ENCODE results near the gene SYNE2. TPM values are rescaled to one million over a fixed set of nuclear protein-coding genes. Genes with fewer than 3 reads are reported as not detected.

SYNE2 gene
- total RNA-seq, 1 donor from 2014 or later, result 36.6 TPM

- no peak for DNase-seq (ENCODE audit: low read depth)
- no peak for TF ChIP-seq CTCF (IDR thresholded peaks at IDR 0.05; ENCODE audit: insufficient read depth, low read length, severe bottlenecking)
- no peak for FAIRE-seq
These were observed 58.0 kb downstream of the SYNE2 start for GRCh38 chr14:63910583-63911363.

GRCh38 chr14:63911404-63911803 is 58.6 kb downstream of the SYNE2 start:
- no peak overlapping the region for H3K4me3 ChIP-seq (ENCODE audit: low read depth, low read length)
- no peaks in the 10 kb centered on the region for H3K36me3 ChIP-seq (ENCODE audit: control insufficient read depth, insufficient read depth, low read length)
- TF ChIP-seq CTCF (IDR thresholded peaks at IDR 0.05; ENCODE audit: insufficient read depth, low read length, severe bottlenecking), result no peak
- DNase-seq (ENCODE audit: low read depth), result no peak
- no peaks in the 10 kb centered on the region for H3K27me3 ChIP-seq (ENCODE audit: control insufficient read depth, insufficient read depth, low read length)
- no peak for FAIRE-seq

More at GRCh38 chr14:63910583-63911363, 58.0 kb downstream of the SYNE2 start:
- Histone ChIP-seq H3K36me3 (ENCODE audit: control insufficient read depth, insufficient read depth, low read length) (no peaks in the 10 kb centered on the region), H3K4me3 (ENCODE audit: low read depth, low read length) (no peak overlapping the region), H3K27me3 (ENCODE audit: control insufficient read depth, insufficient read depth, low read length) (no peaks in the 10 kb centered on the region)

- no peak for TF ChIP-seq CTCF (IDR thresholded peaks at IDR 0.05; ENCODE audit: insufficient read depth, low read length, severe bottlenecking)
- Histone ChIP-seq H3K36me3 (ENCODE audit: control insufficient read depth, insufficient read depth, low read length) (no peaks in the 10 kb centered on the region), H3K4me3 (ENCODE audit: low read depth, low read length) (no peak overlapping the region), H3K27me3 (ENCODE audit: control insufficient read depth, insufficient read depth, low read length) (no peaks in the 10 kb centered on the region)
- no peak for DNase-seq (ENCODE audit: low read depth)
- no peak for FAIRE-seq
These were observed 59.5 kb downstream of the SYNE2 start for GRCh38 chr14:63912286-63912685.

- FAIRE-seq, result no peak
- DNase-seq (ENCODE audit: low read depth), result no peak
- H3K27me3 ChIP-seq (ENCODE audit: control insufficient read depth, insufficient read depth, low read length), result no peaks in the 10 kb centered on the region
- no peaks in the 10 kb centered on the region for H3K36me3 ChIP-seq (ENCODE audit: control insufficient read depth, insufficient read depth, low read length)
- no peak overlapping the region for H3K4me3 ChIP-seq (ENCODE audit: low read depth, low read length)
- TF ChIP-seq CTCF (IDR thresholded peaks at IDR 0.05; ENCODE audit: insufficient read depth, low read length, severe bottlenecking), result no peak
These were observed 65.6 kb downstream of the SYNE2 start for GRCh38 chr14:63918411-63918810.

- no peak for TF ChIP-seq CTCF (IDR thresholded peaks at IDR 0.05; ENCODE audit: insufficient read depth, low read length, severe bottlenecking)
- DNase-seq (ENCODE audit: low read depth) (peak; percentile 99), FAIRE-seq (peak; percentile 75)
- Histone ChIP-seq H3K4me3 (ENCODE audit: low read depth, low read length) (no peak overlapping the region), H3K36me3 (ENCODE audit: control insufficient read depth, insufficient read depth, low read length) (no peaks in the 10 kb centered on the region), H3K27me3 (ENCODE audit: control insufficient read depth, insufficient read depth, low read length) (no peaks in the 10 kb centered on the region)
These were observed 70.1 kb downstream of the SYNE2 start for GRCh38 chr14:63922696-63923421.

Measured in bronchial epithelial cell (primary cell).